Activated gamma-delta T cell treated with anti-CD3 and anti-CD28 coated beads, Interleukin-2, amount 50 U/mL, for 16 hours (primary cell): Measurements from ENCODE around the gene SCG2.
"Not testable (repeated sequence)": the region's sequence is repeated elsewhere in the genome, so short reads cannot be mapped to it uniquely, and the experiment has no call there.

Source experiments
- DNase-seq: peaks from one replicate; pipeline ENCODE4 v3.0.0-alpha.2; 2020; ENCODE audit warnings: low read depth

The SCG2 gene

DNA sequence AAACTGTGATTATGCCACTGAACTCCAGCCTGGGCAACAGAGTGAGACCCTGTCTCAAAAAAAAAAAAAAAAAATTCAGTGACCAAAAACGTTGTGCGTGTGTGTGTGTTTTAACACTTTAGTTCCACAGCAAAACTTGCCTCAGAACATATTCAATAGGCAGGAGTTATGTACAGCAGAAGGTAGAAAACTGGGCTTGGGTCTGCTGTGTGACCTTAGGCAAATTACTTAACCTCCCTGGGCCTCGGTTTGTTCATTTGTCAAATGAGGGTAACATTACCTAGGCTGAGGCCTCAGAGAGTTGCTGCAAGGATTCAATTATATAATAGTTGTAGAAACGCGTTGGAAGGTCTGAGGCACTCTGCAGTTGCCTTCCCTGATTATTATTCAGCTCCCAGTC lies 10.3 kb upstream of the SCG2 start:
- no peak for DNase-seq

GRCh38 chr2:223611061-223611460 lies 8.9 kb upstream of the SCG2 start:
- DNase-seq: no peak

DNA sequence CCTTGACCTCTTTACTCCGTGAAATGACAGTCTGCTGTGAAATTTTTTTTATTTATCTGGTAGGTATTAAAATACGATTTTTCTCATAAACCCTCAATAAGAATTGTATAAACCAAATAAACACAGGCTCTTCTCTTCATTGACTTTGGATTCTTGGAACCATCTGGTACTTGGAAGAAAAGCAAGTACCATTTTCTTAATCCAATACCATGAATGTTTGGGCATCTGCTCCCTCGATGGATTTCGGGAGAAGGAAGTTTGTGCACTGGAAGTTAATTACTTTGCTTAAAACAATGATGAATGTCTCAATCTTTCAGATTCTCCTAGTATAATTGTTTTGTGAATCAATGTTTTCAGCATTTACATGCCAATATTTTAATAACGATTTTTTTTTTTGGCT lies 5.3 kb upstream of the SCG2 start:
- no peak for DNase-seq

DNA sequence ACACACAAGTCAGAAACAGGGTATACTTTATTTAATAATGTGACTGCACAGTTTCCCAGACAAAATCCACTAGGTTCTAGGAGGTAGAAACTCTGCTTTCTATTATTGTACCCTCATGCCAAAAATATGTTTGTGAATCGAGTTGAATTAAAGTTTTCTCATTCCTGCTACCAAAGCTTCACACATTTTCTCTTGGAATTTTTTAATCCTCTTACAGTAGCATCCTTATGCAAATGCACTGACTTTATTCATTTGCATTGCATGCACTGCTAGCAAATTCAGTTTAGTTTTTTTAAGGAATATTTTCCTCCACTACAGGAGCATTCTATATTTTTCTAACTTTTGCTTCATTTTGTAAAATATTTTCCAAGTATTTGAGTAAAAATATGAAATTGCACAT lies 4.8 kb upstream of the SCG2 start:
- no peak for DNase-seq

DNA sequence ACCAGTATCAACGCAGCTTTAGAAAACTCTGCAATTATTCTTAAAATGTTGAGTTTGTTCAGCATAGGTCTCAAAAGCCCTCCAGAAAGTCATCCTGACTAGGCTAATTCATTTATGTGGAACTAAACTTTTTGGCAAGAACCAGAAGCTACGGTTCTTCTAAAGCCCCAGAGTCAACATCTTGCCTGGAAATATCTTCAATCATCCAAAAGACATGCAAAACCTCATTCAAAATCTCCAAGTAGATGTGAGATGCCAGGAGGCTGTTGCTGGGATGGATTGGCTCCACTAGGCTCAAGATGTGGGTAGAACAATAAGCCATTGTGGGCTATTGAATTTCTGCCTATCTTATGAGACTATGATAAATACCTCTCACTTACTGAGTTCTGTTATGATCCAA lies 2.1 kb upstream of the SCG2 start:
- no peak for DNase-seq

DNA sequence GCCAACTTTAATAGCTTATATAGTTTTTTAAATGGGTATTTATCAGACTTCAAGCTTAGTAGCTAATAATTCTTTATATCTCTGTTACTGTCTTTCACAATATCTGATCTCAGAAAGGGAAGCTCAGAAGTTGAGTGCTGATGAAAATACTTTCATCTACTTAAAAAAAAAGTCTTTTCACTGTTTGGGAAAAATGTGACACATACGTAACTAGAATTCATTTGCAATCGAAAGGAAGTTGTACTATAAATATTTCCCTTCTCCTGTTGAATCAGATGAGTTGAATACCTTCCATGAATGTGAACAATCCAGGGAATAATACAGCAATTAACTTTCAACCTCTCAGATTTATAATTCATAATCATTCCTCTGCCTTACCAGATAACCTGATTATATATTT lies 811 bp upstream of the SCG2 start:
- DNase-seq: no peak

DNA sequence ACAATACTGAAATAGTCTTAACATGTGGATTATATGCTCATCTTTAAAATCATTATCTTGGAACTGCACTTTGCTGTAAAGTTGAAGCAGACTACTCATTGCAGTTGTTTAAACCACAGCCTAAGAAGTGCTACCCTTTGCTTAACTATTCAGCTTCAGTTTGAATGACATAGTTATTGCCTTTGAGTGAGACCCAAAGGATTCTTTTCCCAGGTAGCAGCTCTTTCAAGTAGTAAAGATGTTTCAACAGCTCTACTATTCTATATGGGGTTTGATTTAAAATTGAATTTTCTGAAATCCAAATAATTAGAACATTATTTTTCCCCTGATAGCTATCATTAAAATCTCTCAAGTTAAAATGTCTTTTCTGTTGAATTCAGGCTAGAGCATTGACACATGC lies 1.1 kb downstream of the SCG2 start:
- no peak for DNase-seq

DNA sequence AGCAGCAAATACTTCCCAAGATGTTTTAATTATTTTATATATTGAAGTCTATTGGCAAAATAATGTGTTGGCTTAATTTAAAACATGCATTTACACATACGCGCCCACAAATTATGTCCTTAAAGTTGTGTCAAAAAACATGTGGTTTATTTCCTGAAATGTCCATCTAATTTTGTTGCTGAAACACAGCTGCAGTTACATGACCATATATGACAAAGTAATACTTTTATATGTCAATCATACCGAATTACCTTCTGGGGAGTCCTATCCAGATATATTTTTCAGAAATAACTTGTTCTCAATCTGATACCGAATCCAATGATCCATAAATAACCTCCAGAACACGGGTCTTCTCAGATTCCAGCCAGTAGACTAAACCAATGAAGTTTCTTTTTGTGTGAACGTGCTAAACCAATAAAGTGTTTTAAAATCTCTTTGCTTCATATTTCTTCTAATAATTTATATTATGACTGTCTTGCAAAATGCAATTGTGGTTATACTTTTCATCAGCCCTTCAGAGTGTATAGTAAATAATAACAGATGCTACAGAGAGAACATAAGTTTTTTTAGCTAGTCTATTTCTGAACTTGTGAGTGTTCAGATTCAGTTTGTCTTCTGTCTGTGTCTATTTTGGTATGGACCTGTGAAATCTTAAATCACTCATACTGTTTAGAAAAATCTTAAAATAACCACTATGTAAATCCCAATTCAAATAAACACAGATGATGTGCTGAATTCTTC lies 2.4 kb downstream of the SCG2 start:
- no peak for DNase-seq

GRCh38 chr2:223598994-223599639 lies 3.0 kb downstream of the SCG2 start:
- no peak for DNase-seq

DNA sequence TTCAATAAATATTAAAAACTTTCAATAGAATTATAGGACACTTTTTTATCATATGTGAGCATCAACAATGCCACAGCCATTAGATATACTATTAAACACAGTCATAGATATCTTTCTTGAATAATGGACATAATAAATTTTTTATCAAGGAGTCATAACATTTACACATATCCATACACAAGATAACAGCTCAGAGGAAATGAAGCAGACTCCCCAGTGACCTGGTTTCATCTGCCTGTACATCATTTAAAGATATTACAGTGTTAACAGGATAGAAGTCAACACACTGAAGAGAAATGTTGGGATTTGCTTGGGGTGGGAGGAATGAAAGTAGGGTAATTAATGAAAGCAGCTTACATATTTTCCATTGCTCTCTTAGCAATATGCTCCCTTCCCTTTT lies 5.1 kb downstream of the SCG2 start:
- DNase-seq: no peak

GRCh38 chr2:223596208-223596607 lies 6.0 kb downstream of the SCG2 start:
- no peak for DNase-seq

DNA sequence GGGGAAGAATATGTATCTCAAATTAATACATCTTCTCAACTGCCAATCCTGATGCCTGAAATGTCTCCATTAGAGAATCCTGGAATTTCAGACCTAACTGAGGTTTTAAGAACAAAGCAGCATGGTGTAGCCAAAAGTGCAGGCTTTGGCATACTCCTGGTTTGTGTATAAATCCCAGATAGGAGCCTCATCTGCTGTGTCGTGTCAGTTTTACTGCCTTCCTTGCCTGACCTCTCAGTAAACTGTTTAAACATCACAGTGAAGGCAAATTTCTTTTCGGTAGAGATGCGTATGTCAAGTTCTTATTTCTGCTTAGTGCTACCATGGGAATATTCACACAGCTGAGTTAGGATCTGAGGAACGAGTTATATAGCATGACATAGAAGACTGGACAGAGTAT lies 7.3 kb downstream of the SCG2 start:
- no peak for DNase-seq

GRCh38 chr2:223594259-223594658 lies 7.9 kb downstream of the SCG2 start:
- DNase-seq: no peak

DNA sequence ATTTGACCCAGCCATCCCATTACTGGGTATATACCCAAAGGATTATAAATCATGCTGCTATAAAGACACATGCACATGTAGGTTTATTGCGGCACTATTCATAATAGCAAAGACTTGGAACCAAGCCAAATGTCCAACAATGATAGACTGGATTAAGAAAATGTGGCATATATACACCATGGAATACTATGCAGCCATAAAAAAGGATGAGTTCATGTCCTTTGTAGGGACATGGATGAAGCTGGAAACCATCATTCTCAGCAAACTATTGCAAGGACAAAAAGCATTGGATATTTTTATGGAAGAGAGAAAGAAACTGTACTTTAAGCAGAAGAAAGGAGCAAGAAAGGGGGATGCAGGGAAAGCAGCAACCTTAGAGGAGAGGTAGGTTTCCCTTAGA lies 9.5 kb downstream of the SCG2 start:
- not testable (repeated sequence) for DNase-seq

DNA sequence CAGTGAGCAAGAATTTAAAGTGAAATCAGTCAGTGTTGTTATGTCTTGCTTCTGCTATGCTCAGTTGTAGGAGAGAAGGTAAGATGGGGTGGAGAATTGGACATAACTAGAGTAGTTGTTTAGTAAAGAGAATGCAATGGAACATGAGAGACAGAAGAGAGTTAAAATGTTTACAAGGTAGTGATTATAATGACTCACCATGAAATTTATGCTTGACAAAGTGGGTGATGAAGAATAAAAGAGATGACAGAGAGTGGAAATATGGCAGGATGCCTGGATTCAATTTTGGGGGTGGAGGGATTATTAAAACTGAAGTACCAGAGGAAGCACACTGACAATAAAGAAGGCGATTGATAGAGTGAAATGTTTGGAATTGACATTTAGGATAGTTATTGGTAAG lies 10.6 kb downstream of the SCG2 start:
- no peak for DNase-seq

DNA sequence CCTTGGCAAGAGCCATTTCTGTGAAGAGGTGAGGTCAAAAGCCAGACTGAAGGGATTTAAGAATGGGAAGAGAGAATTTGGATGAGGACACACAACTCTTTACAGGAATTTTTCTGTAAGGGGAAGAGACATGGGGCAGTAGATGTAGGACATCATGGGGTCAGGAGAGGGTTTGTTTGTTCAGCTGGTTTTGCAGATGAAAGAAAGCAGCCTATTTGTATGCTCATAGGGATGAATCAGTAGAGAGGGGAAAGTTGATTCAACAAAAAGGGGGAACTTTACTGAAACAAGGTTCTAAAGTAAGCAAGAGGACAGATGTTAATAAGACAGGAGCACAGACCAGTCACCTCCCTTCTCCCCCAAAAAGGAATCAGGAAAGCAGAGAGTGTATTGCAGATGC lies 11.2 kb downstream of the SCG2 start:
- DNase-seq: no peak

DNA sequence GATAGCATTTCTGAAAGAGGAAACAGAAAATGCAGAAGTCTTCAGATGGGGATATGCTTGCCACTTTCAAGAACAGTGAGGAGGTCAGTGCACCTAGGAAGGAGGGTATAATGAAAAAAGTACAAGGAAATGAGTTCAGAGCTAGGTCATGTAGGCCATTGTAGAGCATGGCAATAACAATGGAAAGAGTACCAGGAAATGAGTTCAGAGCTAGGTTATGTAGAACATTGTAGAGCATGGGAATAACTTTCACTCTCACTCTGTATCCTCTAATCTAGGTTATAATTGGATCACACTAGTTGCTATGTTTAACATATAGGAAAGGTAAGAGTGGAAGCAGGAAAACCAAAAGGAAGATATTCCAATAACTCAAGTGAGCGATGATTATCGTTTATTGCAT lies 12.3 kb downstream of the SCG2 start:
- no peak for DNase-seq

DNA sequence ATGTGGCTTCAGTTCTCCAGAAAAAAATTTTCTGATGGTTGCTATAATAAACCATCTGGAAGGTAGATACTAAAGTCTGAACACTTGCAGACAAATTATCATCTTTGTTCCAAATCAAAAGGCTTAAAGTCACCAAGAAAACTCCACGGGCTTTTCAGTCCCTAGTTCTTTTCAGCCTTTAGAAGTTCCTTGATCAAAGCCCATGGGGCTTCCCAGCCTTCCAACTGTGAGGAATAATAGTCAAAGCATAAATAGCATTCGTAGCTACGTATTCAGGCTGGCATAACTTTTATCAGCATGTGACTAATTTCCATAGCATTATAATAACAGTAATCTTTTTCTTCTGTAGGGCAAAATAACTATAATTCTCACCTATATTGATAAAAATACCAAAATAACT lies 13.9 kb downstream of the SCG2 start:
- DNase-seq: no peak

GRCh38 chr2:223587301-223587700 lies 14.9 kb downstream of the SCG2 start:
- no peak for DNase-seq

- no peak for DNase-seq
These were observed 15.9 kb downstream of the SCG2 start for GRCh38 chr2:223586261-223586660.

DNA sequence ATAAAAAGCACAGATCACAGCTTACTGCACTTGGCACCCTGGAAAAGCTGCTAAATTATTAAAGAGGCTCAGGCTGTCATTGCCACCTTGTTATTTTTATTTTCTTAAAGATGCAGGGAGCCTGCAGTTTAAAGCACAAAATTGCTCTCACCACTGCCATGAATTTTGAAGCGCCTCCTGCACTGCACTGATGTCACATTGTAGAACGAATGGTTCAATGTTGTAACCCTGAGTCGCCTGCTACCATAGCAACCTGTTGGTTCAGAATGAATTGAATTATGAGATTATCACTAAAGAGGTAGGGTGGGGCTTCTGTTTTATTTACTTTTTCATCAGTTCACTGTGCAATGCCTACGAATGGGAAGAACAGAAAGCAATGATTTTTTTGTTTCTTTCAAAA lies 16.5 kb downstream of the SCG2 start:
- no peak for DNase-seq

DNA sequence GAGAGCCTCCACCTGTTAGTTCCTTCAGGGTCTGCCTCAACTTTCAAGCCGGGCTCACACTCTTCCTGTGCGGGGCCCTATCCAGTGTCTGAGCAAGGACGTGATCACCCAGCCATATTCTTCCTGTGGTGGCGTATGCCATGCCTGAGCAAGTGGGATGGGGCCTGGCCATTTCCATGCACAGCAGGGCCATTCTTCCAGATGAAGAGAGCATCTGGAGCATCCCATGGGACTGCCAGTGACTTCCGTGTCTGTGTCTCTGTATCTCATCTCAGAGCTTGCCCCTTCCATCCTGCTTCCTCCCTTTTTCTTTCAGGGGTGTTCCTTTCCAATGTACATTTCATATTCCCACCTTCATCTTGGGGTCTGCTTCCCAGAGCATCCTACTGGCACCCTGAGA lies 20.2 kb downstream of the SCG2 start:
- no peak for DNase-seq

DNA sequence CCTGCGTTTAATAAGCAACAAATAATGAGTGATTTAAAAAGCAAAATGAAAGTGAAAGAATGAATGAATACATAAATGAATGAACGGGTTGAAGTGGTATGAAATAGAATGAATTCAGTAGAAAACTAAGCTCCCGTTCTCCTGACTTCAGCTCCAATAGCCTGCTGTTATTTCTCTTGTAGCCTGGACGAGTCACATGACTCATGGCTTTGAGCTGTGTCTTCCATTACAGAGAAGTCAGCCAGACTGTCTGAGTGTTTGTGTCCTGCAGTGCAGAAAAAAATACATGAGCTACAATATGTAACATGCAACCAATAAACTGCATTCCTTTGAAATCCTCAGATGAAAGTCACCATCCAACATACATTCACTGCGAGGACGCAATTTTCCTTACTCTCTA lies 21.2 kb downstream of the SCG2 start:
- no peak for DNase-seq

DNA sequence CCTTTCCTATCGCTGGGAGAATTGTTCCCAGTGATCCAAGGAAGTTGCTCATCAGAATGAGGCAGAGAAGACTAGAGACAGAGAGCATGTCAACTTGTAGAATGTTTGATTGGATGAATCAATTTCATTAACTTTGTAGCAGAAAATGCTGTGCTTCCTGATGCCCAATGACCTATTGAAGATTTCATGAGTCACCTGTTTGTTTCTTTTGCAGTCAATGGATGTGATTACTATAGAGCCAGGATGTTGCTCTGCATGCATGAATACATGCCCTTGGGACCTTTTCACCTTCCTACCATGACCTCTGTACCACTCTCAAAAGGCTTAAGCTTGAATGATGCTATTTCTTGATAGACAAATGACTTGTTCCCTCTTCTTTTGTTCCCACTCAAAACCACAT lies 23.3 kb downstream of the SCG2 start:
- no peak for DNase-seq
